HCT116 (cell line): ENCODE data around the gene FAM227B. TPM values are rescaled to one million over a fixed set of nuclear protein-coding genes. Genes with fewer than 3 reads are reported as not detected.

Source experiments
- ATAC-seq: fragments of 200-7000 bp; cut with Tn5 transposase; 2 replicates; pipeline ENCODE4 v1.9.1; 2020; ENCODE audit warnings: mild to moderate bottlenecking, moderate library complexity
- BruUV-seq: library from RNA; stranded (reverse); fragments of 400-500 nt; replicated peaks from 2 replicates; lab custom pipeline; 2021; lab: Mats Ljungman, UMichigan
- CTCF ChIA-PET: fragments of 300-600 bp; sonication (Branson Sonifier 250); formaldehyde crosslinking; loops from one replicate; lab custom pipeline; 2021; ENCODE audit warnings: antibody characterized with exemption; lab: Charles Lee
- POLR2A ChIA-PET: fragments of 300-600, 350-600 bp; sonication (Branson Sonifier 250); formaldehyde crosslinking; loops from one replicate; lab custom pipeline; 2021; ENCODE audit warnings: antibody characterized with exemption; lab: Charles Lee
- RAD21 ChIA-PET, 2 experiments: fragments of 300-600 bp; sonication (Branson Sonifier 250); formaldehyde crosslinking; loops; one replicate each; lab custom pipeline; 2023; ENCODE audit warnings: low total read pairs in 2 of 2; ENCODE audit not compliant: uncharacterized antibody in 2 of 2, unreplicated experiment in 2 of 2, low non-redundant PET in 1 of 2; lab: Charles Lee
- DNase-seq: peaks from one replicate; pipeline ENCODE4 v3.0.0-alpha.2; 2010; ENCODE audit warnings: low read depth, low spot score
- H2AFZ ChIP-seq: fragments of 200-600 bp; shearing (Covaris generic), sonication (generic); 2 replicates; pipeline ENCODE4 v1.6.1; 2017; ENCODE audit warnings: low read depth, mixed run types, mixed read lengths, antibody characterized with exemption, low read length; ENCODE audit not compliant: poor library complexity, severe bottlenecking
- H3K27ac ChIP-seq: 2 replicates; pipeline ENCODE4 v1.5.1; 2012; ENCODE audit warnings: low read depth, low read length
- H3K27me3 ChIP-seq: fragments of 200-600 bp; sonication (generic); 2 replicates; pipeline ENCODE4 v1.6.1; 2016; ENCODE audit warnings: mixed run types, low read length, mixed read lengths; ENCODE audit not compliant: insufficient read depth
- H3K36me3 ChIP-seq, 2 experiments: fragments of 200-500 bp in 1 of 2; fragments of 200-600 bp in 1 of 2; sonication (Bioruptor generic) in 1 of 2; sonication (generic) in 1 of 2; 2 replicates each; pipeline versions ENCODE4 v1.5.1 to v1.6.1; 2014 to 2016; ENCODE audit warnings: low read length in 2 of 2, inconsistent platforms in 1 of 2, mixed read lengths in 1 of 2, mixed run types in 1 of 2; ENCODE audit not compliant: insufficient read depth in 2 of 2, control insufficient read depth in 1 of 2
- H3K4me1 ChIP-seq, 2 experiments: fragments of 200-600 bp in 1 of 2; sonication (generic) in 1 of 2; 2 replicates each; pipeline versions ENCODE4 v1.5.1 to v1.6.1; 2012 to 2017; ENCODE audit warnings: low read length in 2 of 2, inconsistent platforms in 1 of 2, mild to moderate bottlenecking in 1 of 2, mixed read lengths in 1 of 2, mixed run types in 1 of 2, moderate library complexity in 1 of 2; ENCODE audit not compliant: insufficient read depth in 2 of 2, control insufficient read depth in 1 of 2
- H3K4me2 ChIP-seq: fragments of 200-600 bp; sonication (generic); 2 replicates; pipeline ENCODE4 v1.6.1; 2017; ENCODE audit warnings: mixed run types, low read length, mixed read lengths
- H3K4me3 ChIP-seq, 2 experiments: fragments of 200-600 bp in 1 of 2; sonication (generic) in 1 of 2; replicated peaks in 1 of 2; 2 replicates each; pipeline ENCODE4 v1.5.1; 2011 to 2016; ENCODE audit warnings: low read length in 2 of 2, control low read depth in 1 of 2, low read depth in 1 of 2, mild to moderate bottlenecking in 1 of 2, mixed read lengths in 1 of 2, mixed run types in 1 of 2
- H3K79me2 ChIP-seq: fragments of 200-600 bp; sonication (generic); 2 replicates; pipeline ENCODE4 v1.6.1; 2017; ENCODE audit warnings: mild to moderate bottlenecking, mixed run types, low read length, moderate library complexity, mixed read lengths; ENCODE audit not compliant: insufficient read depth
- H3K9ac ChIP-seq: fragments of 200-600 bp; sonication (generic); 2 replicates; pipeline ENCODE4 v1.6.1; 2016; ENCODE audit warnings: low read length, mixed read lengths
- H3K9me2 ChIP-seq: fragments of 200-600 bp; sonication (generic), shearing (Covaris generic); 2 replicates; pipeline ENCODE4 v1.6.1; 2017; ENCODE audit warnings: mixed run types, mild to moderate bottlenecking, moderate library complexity; ENCODE audit not compliant: insufficient read depth
- H3K9me3 ChIP-seq, 2 experiments: fragments of 200-500 bp in 1 of 2; fragments of 200-600 bp in 1 of 2; sonication (Bioruptor generic) in 1 of 2; sonication (generic) in 1 of 2; 2 replicates each; pipeline ENCODE4 v1.6.1; 2014 to 2017; ENCODE audit warnings: low read length in 2 of 2, mixed read lengths in 2 of 2, inconsistent platforms in 1 of 2, low read depth in 1 of 2, mild to moderate bottlenecking in 1 of 2, mixed run types in 1 of 2, moderate library complexity in 1 of 2; ENCODE audit not compliant: control insufficient read depth in 1 of 2, insufficient read depth in 1 of 2
- H4K20me1 ChIP-seq: fragments of 200-600 bp; sonication (generic), shearing (Covaris generic); 2 replicates; pipeline ENCODE4 v1.6.1; 2017; ENCODE audit warnings: mixed run types, mild to moderate bottlenecking, moderate library complexity; ENCODE audit not compliant: insufficient read depth
- CBX3 ChIP-seq: IDR thresholded peaks from 2 replicates; pipeline ENCODE4 v1.6.1; 2012; ENCODE audit warnings: low read depth
- CEBPB ChIP-seq: IDR thresholded peaks from 2 replicates; pipeline ENCODE4 v1.6.1; 2012; ENCODE audit warnings: low read depth
- EGR1 ChIP-seq: IDR thresholded peaks from 2 replicates; pipeline ENCODE4 v1.6.1; 2012; ENCODE audit warnings: low read depth
- EZH2 ChIP-seq: fragments of 200-600 bp; sonication (generic); IDR thresholded peaks from 2 replicates; pipeline ENCODE4 v1.6.1; 2017; ENCODE audit warnings: antibody characterized with exemption, mixed run types
- FOSL1 ChIP-seq: IDR thresholded peaks from 2 replicates; pipeline ENCODE4 v1.6.1; 2012; ENCODE audit warnings: low read depth
- JUND ChIP-seq: IDR thresholded peaks from 2 replicates; pipeline ENCODE4 v1.6.1; 2012
- POLR2AphosphoS5 ChIP-seq: IDR thresholded peaks from 2 replicates; pipeline ENCODE4 v1.6.1; 2011; ENCODE audit warnings: mild to moderate bottlenecking, low read depth, low read length, moderate library complexity
- RAD21 ChIP-seq: IDR thresholded peaks from 2 replicates; pipeline ENCODE4 v1.6.1; 2012; ENCODE audit warnings: low read depth, mild to moderate bottlenecking
- SIN3A ChIP-seq: IDR thresholded peaks from 2 replicates; pipeline ENCODE4 v1.6.1; 2012; ENCODE audit warnings: low read depth
- TCF7L2 ChIP-seq: IDR thresholded peaks from 2 replicates; pipeline ENCODE4 v1.7.0; 2011; ENCODE audit warnings: borderline replicate concordance, inconsistent platforms; ENCODE audit not compliant: insufficient read depth, insufficient read length; ENCODE audit errors: extremely low read depth
- ZFX ChIP-seq: fragments of 450-650 bp; IDR thresholded peaks from 2 replicates; pipeline ENCODE4 v1.6.1; 2017
- ZNF274 ChIP-seq: fragments of 200-500 bp; sonication (Bioruptor generic); IDR thresholded peaks from 2 replicates; pipeline ENCODE4 v1.6.1; 2014; ENCODE audit warnings: mild to moderate bottlenecking, low read depth, low read length, inconsistent platforms
- intact Hi-C: fragments of 100-400 bp; cut with micrococcal nuclease; formaldehyde crosslinking; loops from 2 replicates; pipeline ENCODE4 v1.10.0; 2022
- total RNA-seq: library from RNA; stranded (reverse); gene quantifications from one replicate; pipeline ENCODE4 v1.2.1, GENCODE V29; 2021; ENCODE audit not compliant: unreplicated experiment
- TF ChIP-seq, protein P1 (sequence below): IDR thresholded peaks from 2 replicates; pipeline ENCODE4 v1.6.1; 2012; ENCODE audit warnings: low read depth
- TF ChIP-seq, protein P2 (sequence below): IDR thresholded peaks from 2 replicates; pipeline ENCODE4 v1.6.1; 2012
- TF ChIP-seq, protein P3 (sequence below): IDR thresholded peaks from 2 replicates; pipeline ENCODE4 v1.6.1; 2011; ENCODE audit warnings: mild to moderate bottlenecking, low read length, moderate library complexity; ENCODE audit not compliant: insufficient replicate concordance; ENCODE audit errors: extremely low read depth

Gene FAM227B
- total RNA-seq, 1 experiment from 2014 or later: 6.9 TPM

- intact Hi-C loops: no loop called here
- ATAC-seq (no peak), DNase-seq (no peak)
- no peaks in the 10 kb centered on the region for H3K9me3 ChIP-seq
- H3K9ac ChIP-seq: no peak overlapping the region
- H4K20me1 ChIP-seq: no peaks in the 10 kb centered on the region
- H3K36me3 ChIP-seq: no peaks in the 10 kb centered on the region
- H3K4me3 ChIP-seq: no peak overlapping the region
- ChIA-PET RAD21 (no interaction called here), POLR2A (no interaction called here), CTCF (no interaction called here)
- no peak overlapping the region for H2AFZ ChIP-seq
- TF ChIP-seq TCF7L2: no peak
- TF ChIP-seq CEBPB: no peak
- no peak for TF ChIP-seq POLR2AphosphoS5
- TF ChIP-seq CBX3: no peak
- no peak for TF ChIP-seq JUND
- no peak for TF ChIP-seq ZNF274
- TF ChIP-seq RAD21: no peak
- TF ChIP-seq FOSL1: no peak
- no peak for TF ChIP-seq EGR1
- no peak for TF ChIP-seq ZFX
- TF ChIP-seq, protein P1, sequence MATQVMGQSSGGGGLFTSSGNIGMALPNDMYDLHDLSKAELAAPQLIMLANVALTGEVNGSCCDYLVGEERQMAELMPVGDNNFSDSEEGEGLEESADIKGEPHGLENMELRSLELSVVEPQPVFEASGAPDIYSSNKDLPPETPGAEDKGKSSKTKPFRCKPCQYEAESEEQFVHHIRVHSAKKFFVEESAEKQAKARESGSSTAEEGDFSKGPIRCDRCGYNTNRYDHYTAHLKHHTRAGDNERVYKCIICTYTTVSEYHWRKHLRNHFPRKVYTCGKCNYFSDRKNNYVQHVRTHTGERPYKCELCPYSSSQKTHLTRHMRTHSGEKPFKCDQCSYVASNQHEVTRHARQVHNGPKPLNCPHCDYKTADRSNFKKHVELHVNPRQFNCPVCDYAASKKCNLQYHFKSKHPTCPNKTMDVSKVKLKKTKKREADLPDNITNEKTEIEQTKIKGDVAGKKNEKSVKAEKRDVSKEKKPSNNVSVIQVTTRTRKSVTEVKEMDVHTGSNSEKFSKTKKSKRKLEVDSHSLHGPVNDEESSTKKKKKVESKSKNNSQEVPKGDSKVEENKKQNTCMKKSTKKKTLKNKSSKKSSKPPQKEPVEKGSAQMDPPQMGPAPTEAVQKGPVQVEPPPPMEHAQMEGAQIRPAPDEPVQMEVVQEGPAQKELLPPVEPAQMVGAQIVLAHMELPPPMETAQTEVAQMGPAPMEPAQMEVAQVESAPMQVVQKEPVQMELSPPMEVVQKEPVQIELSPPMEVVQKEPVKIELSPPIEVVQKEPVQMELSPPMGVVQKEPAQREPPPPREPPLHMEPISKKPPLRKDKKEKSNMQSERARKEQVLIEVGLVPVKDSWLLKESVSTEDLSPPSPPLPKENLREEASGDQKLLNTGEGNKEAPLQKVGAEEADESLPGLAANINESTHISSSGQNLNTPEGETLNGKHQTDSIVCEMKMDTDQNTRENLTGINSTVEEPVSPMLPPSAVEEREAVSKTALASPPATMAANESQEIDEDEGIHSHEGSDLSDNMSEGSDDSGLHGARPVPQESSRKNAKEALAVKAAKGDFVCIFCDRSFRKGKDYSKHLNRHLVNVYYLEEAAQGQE: no peak
- TF ChIP-seq, protein P2, sequence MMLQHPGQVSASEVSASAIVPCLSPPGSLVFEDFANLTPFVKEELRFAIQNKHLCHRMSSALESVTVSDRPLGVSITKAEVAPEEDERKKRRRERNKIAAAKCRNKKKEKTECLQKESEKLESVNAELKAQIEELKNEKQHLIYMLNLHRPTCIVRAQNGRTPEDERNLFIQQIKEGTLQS: no peak
- no peak for TF ChIP-seq EZH2
- TF ChIP-seq, protein P3, sequence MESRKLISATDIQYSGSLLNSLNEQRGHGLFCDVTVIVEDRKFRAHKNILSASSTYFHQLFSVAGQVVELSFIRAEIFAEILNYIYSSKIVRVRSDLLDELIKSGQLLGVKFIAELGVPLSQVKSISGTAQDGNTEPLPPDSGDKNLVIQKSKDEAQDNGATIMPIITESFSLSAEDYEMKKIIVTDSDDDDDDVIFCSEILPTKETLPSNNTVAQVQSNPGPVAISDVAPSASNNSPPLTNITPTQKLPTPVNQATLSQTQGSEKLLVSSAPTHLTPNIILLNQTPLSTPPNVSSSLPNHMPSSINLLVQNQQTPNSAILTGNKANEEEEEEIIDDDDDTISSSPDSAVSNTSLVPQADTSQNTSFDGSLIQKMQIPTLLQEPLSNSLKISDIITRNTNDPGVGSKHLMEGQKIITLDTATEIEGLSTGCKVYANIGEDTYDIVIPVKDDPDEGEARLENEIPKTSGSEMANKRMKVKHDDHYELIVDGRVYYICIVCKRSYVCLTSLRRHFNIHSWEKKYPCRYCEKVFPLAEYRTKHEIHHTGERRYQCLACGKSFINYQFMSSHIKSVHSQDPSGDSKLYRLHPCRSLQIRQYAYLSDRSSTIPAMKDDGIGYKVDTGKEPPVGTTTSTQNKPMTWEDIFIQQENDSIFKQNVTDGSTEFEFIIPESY: no peak
- TF ChIP-seq SIN3A: no peak
- no peaks in the 10 kb centered on the region for H3K79me2 ChIP-seq
- H3K27ac ChIP-seq: no peak overlapping the region
- no peaks in the 10 kb centered on the region for H3K4me1 ChIP-seq
- no peak overlapping the region for H3K4me2 ChIP-seq
- H3K9me2 ChIP-seq: no peaks in the 10 kb centered on the region
- no TSS peak for BruUV-seq
- no peaks in the 10 kb centered on the region for H3K27me3 ChIP-seq
Observed at GRCh38 chr15:49610157-49610918, 10.3 kb downstream of the FAM227B start.
